B cell (primary cell): ENCODE data around the gene CHIC2.

Experiments used
- EZH2 ChIP-seq: IDR thresholded peaks from 2 replicates; pipeline ENCODE4 v1.6.1; 2012; ENCODE audit warnings: borderline replicate concordance, low read depth, mild to moderate bottlenecking, moderate library complexity, low read length; ENCODE audit not compliant: insufficient read depth, poor library complexity, severe bottlenecking
- TF ChIP-seq, protein P1 (sequence below): fragments of 200-600 bp; IDR thresholded peaks from one replicate; pipeline ENCODE4 v1.8.0; 2022; ENCODE audit warnings: antibody characterized with exemption, mild to moderate bottlenecking

DNA sequence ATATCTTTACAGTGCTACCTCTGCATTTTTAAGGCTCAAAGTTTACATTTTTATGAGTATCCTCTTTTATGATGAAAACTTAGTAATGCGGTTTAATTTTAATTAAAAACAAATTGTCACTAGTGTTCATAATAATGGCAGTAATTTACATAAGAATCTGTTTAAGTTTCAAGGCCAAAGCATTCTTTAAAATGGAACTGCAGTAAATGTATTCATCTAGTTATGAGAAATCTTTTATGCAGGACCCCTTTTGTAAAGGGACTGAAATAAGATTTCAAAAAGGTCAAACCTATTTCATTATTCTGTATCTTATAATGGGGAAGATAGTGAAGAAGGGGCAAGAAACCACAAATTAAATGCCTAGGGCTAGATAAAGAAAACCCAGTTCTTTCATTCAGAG, 37.1 kb downstream of the CHIC2 start:
- TF ChIP-seq, protein P1, sequence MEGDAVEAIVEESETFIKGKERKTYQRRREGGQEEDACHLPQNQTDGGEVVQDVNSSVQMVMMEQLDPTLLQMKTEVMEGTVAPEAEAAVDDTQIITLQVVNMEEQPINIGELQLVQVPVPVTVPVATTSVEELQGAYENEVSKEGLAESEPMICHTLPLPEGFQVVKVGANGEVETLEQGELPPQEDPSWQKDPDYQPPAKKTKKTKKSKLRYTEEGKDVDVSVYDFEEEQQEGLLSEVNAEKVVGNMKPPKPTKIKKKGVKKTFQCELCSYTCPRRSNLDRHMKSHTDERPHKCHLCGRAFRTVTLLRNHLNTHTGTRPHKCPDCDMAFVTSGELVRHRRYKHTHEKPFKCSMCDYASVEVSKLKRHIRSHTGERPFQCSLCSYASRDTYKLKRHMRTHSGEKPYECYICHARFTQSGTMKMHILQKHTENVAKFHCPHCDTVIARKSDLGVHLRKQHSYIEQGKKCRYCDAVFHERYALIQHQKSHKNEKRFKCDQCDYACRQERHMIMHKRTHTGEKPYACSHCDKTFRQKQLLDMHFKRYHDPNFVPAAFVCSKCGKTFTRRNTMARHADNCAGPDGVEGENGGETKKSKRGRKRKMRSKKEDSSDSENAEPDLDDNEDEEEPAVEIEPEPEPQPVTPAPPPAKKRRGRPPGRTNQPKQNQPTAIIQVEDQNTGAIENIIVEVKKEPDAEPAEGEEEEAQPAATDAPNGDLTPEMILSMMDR, result no peak
- no peak for TF ChIP-seq EZH2
